Activated CD4-positive, alpha-beta T cell treated with anti-CD3 and anti-CD28 coated beads for 48 hours (primary cell): ENCODE measurements around the gene IDH3A.

ENCODE experiments used
- DNase-seq: peaks from one replicate; pipeline ENCODE4 v3.0.0-alpha.2; 2020

Gene IDH3A

DNA sequence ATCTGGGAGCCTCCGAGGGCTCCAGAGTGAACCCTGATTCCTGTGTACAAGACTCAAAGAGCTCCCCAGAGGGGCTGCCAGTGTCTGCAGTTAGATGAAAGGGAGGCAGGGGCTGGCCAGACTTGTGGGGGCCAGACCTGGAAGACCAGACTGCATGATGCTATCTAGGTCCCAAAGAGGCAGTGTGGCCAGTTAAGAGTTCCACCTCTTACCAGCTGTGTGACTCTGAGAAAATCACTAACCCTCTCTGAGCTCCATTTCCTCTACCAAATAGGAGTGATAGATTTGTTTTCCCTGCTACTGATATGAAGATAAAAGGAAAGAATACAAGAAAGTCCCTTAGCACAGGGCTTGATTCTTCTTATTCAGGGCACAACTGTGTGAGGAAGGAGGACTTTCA lies 56.2 kb downstream of the IDH3A start:
- no peak for DNase-seq

DNA sequence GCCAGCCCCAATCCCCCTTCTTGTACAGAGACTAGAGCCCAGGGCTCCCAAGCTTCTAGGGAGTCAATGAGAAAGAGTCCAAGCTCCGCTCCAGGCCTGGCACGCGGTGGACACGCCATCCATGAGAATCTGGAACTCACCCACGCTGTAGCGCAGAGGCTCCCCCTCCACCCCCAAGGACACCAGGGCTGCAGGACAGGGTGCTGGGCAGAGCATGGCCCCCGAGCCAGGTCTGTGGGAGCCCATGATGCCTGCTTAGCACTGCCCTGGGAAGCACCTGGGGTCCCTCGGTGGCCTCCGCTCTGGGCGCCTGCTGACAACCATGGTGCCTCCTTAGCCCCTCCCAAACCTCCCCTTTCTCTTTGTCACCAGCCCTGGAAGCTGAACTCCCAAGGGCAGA lies 56.7 kb downstream of the IDH3A start:
- DNase-seq: no peak

DNA sequence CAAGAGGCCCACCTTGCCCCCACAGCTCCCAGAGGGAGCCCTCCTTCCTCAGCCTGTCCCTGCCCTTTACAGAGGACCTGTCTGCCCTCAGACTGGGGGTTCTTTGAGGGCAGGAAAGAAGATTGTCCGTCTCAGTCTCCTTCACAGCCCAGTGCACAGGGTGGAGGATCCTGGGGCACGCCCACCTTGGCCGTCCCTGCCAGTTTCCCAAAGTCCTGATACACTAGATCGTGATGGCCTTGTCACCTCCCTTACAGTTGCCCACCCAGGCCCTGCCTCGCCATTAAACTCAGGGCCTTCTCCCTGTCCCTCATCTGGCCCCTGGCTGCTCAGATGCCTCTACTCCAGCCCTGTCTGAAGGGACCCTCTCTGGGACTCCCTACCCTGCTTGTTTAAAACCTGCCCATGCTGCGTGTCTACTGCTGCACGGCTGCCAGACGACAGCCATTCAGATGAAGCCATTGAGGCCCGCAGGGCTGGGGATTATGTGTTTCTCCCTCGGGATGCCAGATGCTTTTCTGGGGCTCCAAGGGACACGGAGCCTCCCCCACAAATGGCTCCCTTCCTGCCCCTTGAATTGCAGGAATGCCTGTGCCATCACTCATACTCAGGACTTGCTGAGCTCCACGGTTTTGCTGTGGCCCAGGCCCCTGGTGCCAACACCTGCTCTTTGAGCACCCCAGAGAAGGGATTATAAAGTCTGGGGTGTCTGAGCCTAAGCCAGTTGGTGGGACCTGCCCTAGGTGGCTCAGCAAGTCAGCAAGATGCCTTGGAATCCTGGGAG lies 57.4 kb downstream of the IDH3A start:
- no peak for DNase-seq

DNA sequence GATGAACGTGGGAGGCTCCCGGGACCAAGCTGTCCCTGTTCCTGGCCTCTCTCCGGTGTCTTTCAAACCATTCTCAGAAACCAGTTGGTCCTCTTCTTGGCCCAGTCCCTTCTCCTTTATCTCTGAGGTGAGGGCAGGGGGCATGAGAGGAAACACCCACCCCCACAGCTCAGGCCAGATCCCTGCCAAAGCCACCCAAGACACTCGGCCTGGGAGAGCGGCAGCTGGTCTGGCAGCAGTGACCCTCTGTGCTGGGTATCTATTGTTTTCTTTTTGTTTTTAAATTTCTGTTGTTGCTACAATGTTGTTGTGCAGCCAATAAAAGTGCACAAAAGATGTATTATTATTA lies 57.9 kb downstream of the IDH3A start:
- DNase-seq: no peak

DNA sequence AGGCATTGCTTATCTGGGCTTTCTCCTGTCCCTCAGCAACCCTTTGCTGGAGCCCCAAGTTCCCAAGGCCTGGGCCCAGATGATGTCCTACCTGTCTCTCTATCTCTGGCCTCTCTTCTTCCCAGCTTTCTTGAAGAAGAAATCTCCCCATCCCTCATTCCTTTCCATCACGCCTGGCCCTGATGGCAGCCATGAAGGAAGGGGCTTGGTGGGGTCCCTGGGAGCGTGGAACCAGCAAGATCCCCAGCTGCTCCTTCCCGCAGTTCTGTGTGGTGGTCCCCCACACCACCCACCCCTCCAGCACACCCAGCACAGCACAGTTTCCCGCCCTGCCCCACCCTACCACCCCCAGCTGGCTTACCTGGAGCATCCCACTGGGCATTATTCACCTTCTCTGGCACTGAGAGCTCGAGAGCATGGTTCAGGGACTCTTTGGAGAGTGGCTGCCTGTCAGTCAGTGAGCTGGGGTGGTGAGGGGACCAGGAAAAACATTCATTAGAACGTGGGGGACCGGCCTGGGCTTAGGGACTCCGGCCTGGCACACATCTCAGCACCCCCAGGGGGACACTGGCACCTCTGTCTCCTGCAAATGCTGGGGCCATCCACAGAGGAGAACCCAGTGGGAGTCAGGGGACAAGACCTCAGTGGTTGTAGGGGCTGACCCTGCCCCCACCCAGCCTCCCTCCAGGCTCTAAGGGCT lies 58.6 kb downstream of the IDH3A start:
- DNase-seq: no peak

DNA sequence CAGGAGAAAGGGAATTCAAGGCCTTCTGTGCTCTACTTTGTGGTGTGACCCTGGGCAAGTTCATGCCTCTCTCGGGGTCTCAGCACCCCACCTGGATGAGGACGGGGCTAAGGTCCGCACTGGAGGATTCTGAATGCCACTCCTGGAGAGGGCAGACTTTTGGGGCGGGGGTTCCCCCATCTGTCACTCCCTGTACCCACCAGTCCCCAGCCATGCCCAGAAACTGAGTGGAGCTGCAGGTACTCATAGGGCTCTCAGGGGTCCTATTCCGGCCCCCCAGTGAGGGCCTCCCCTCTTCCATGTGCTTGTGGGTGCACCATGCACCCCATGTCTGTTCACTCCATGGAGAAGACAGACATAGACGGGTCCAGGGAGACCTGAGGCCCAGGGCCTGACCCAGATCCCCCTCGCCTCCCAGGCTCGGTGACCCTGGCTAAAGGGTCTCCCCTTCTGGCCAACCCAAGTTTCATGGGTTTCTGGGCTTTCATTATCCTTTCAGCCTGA lies 59.2 kb downstream of the IDH3A start:
- DNase-seq: no peak

DNA sequence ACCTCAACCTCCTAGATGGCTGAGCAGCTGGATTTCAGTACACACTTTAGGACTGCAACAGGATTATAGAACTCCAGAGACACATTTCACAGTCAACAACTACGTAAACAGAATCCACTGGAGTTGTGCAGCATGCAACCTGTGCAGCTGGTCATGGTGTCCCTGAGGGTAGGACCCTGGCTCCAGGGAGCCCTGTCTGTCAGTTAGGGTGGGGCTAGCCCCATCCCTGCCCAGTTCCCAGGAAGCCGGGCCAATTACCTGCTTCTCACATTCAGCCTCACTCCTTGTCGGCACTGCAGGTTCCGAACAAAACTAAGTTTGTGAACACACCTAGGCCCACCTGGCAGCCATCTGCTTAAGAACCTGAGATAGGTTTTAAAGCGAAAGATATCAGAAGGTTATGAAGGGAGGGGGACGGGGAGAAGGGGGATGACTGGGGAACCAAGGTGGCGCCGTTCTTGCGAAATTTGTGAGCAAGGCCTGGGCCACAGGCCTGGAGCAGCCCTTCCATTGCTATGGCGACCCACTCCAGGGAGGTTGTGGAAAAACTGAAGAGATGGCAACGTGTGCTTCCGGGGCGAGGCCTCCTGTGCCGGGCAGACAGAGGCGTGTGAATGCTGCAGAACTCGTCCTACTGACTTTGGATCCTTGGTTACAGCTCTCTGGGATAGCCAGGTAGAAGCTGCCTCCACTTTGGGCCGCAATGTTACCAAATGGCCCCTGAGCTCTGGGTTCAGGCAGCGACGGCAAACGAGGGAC lies 59.9 kb downstream of the IDH3A start:
- no peak for DNase-seq

DNA sequence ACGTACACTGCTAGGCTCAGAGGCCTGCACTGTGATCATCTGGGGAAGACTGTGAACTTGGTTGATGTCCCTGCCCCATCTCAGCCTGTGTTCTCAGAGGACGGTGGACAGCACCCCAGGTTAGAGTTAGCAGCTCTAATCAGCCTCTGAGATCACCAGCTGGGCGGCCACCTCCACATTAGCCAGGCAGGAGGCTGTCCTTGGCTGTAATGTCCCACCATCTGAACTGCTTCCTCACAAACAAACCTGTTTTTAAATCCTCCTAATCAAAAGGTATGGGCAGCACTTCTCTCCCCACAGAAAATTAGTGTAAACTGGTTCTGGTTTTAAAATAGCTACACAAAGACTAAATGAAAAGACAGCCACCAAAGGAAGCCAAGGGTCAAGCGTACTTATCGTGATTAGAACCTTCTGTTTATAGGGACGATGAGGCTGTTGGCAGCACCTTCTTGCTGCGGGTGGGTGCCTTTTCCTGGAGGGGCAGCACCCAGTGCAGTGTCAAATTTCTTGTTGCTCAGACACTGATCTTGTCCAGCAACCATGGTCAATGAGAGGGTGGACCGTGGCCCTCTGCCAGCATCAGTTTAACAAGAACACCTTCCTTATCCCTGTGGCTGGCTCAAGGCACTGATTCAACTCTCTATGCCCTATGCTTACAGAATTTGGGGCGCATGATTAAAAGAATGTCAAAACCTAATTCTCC lies 60.6 kb downstream of the IDH3A start:
- no peak for DNase-seq

DNA sequence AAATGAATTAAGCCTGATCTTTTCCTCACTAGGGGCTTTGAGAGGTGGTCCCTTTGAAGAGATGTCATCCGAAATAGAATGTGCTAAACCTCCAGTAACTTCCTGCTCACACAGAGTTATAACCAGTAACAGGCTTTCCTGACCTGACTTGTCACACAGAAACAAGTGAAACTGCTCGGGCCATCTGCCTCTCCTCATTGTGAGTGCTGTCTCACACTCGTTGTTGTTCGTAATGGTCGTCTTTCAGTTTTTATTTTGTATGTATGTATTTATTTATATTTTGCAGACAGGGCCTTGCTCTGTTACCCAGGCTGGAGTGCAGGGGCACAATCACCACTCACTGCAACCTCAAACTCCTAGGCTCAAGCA lies 61.2 kb downstream of the IDH3A start:
- DNase-seq: no peak

DNA sequence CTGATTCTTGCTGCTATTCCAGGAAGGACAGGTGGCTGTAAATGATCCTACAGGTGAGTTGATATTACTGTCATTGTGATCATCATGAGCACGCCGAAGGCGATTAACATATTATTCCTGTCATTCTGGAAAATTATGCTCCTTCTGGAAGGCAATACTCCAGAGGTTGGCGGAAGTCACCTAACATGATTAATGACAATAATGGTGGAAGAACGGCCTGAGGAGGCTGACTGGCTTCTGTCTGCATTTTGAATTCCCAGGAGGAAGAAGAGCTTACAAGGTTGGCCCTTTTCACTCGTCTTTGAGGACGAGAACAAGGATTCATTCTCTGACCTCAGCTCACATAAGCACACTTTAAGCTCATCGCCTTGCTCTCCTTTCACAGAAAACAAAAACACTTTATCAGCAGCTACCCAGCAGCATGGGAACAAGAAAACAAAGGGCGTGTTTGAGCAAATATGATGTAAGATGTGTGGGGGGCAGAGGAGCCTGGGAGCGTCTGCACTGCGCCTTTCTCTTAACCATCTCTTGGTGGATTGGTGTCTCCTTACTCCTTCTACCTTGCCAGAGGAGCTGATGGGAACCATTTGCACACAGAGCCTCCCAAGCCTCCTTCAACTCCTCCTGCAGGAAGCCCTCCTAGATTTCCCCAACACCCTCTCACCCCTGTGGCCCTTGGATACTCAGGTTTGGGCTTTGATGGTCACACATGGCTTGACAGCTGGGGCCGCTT lies 62.2 kb downstream of the IDH3A start:
- no peak for DNase-seq

DNA sequence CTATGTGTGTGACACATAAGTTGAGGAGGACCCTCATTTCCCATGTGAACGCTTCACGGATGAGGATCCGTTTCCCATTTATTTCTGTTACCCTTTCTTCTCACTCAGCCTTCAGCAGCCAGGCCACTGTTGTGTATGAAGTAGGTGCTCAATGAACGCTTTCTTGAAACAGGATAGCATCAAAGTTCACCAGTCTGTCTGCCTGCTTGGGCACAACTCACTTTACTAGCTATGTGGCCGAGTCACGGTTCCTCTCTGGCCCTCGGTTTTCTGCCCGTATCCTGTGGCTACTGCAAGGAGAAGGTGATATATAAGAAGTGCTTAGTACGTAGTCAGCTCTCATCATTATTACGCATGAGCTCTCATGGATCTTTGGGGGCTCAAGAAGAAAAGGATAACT lies 62.8 kb downstream of the IDH3A start:
- DNase-seq: no peak

DNA sequence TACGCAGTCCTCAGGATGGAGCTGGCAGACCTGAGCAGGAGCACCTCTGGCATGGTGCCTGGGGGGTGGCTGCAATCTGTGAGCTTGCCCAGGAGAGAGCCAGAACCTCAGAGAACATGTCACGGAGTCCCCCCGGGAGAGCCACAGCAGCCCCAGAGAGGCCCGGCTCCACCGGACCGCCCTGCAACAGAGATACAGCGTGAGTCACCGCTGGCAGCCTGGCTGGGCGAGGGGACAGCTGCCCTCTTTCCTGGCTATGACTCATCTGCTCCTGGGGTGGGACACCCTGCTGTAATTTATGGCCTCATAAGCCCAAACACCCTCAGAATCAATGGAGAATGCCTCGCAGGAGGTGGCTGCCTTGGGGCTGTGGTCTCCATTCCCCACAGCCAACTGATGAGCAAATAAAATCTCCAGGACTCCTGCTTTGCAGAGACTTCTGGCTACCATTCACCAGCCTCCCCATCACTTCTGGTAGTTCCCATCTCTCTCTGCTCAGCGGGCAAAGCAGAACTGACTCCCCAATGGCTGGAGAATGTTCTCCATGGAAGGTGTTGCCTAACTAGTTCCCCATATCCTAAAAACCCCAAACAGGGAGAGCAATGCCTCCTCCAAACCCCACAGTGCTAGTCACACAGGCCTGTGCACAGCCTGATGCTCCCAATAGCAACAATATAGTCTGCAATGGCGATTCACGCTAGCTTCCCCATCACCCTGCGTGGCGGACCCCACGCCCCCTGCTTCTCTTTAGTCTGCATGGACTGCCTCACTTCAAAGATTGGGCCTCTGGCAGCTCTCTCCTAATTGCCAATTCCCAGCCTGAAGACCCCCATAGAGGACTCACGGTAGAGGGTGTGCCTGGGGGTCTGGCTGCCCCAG lies 63.6 kb downstream of the IDH3A start:
- DNase-seq: no peak

DNA sequence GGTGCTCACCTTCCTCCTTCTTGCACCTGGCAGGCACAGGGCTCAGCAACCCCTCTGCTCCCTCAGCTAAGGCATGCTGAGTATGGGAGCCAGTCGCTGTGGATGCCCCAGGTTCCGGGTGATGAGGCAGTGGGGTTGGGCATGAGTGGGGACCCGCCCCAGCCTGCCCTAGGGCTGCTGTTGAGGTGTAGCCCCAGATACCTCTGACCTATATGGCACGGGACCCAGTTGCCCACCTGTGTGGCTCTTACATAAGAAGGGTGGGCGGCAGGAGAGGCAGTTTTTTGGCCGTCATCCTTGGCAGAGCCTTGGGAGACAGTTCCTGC lies 64.2 kb downstream of the IDH3A start:
- DNase-seq: no peak

DNA sequence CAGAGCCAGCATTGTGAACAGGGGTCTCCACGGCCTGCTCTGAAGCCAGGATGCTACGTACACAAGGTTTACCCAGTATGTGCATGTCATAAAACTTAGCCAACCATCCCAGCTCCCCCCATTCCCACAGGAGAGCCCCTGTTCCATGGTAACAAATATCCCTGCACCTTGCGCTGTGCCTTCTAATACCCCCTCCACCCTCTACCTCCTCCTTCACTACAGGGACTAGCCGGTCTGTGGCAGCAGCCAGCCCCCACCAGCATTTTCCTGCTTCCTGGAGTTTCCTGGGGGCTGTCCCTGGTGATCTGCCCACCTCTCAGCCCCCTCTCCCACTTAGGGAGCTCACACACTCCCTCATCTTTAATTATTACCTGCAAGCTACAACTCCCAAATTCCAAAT lies 64.8 kb downstream of the IDH3A start:
- no peak for DNase-seq

DNA sequence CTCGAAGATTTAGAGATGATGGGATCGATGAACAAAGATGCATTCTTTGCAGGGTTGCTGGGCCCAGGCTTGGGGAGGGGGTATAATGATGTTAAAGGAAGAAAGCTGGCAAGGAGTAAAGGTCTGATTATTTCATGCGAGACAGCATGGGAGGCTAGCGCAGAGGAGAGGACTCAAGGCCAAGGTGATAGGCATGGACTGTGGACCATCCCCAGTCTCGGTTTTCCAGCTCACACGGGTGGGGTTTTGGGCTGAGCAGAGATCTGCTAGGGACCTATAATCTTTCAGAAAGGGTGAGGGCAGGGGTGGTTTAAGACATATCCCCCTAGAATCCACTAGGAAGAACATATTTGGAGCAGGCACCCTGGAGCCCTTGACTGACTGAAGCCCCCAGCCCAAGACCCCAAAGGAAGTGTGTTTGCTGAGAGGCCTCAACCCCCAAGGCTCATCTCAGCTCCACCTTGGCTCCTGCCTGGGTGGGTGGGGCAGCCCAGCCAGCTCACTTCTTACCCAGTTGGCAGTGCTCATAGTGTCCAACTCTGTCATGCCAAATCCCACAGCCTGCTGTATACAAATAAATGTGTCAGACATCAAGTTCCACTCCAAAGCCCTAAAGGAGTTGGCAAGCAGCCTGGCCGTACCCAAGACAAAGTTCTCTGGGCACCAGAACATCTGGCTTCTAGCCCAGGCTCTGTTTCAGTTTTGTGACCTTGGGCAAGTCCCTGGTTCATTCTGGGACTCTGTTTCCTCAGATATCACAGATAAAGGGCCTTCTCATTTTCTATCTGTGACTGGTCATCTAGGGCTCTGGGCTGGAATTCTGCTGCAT lies 67.3 kb downstream of the IDH3A start:
- no peak for DNase-seq

DNA sequence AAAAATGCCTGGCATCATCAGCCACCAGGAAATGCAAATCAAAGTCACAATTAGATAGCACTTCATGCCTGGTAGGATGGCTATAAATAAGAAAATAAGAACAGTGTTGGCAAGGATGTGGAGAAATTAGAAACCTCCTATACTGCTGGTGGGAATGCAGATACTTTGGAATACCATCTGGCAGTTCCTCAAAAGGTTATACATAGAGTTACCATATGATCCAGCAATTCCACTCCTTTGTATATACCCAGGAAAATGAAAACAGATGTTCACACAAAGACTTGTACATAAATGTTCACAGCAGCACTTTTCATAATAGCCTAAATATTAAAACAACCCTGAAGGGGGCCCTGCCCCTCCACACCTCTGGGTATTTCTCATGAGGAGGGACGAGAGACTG lies 71.6 kb downstream of the IDH3A start:
- no peak for DNase-seq
